ENCODE measurements around the gene JAK1. TPM values are rescaled to one million over a fixed set of nuclear protein-coding genes. Genes with fewer than 3 reads are reported as not detected.
"Not testable (repeated sequence)": the region's sequence is repeated elsewhere in the genome, so short reads cannot be mapped to it uniquely, and the experiment has no call there.

The JAK1 gene
- total RNA-seq, 1 donor from 2014 or later = 152 TPM

- Histone ChIP-seq H3K36me3 (no peaks in the 10 kb centered on the region), H3K9me3 (no peaks in the 10 kb centered on the region), H3K4me3 (no peak overlapping the region), H3K27me3 (no peaks in the 10 kb centered on the region), H3K27ac (no peak overlapping the region), H3K4me1 (no peaks in the 10 kb centered on the region)
- ATAC-seq (no peak), DNase-seq (no peak)
- intact Hi-C loops (cut with DNase I) = loop anchor here (10.0 kb wide), 1 partner anchor 138 kb away; no protein-coding TSS in a partner anchor
- TF ChIP-seq, protein P1, sequence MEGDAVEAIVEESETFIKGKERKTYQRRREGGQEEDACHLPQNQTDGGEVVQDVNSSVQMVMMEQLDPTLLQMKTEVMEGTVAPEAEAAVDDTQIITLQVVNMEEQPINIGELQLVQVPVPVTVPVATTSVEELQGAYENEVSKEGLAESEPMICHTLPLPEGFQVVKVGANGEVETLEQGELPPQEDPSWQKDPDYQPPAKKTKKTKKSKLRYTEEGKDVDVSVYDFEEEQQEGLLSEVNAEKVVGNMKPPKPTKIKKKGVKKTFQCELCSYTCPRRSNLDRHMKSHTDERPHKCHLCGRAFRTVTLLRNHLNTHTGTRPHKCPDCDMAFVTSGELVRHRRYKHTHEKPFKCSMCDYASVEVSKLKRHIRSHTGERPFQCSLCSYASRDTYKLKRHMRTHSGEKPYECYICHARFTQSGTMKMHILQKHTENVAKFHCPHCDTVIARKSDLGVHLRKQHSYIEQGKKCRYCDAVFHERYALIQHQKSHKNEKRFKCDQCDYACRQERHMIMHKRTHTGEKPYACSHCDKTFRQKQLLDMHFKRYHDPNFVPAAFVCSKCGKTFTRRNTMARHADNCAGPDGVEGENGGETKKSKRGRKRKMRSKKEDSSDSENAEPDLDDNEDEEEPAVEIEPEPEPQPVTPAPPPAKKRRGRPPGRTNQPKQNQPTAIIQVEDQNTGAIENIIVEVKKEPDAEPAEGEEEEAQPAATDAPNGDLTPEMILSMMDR (IDR thresholded peaks at IDR 0.05) = no peak
These were observed 143.7 kb downstream of the JAK1 start for GRCh38 chr1:64822621-64823020.

- H3K36me3 ChIP-seq, H3K4me3 ChIP-seq, H3K27ac ChIP-seq, H3K27me3 ChIP-seq, DNase-seq, H3K9me3 ChIP-seq, ATAC-seq, H3K4me1 ChIP-seq: not testable (repeated sequence)
- intact Hi-C loops (cut with DNase I) = loop anchor here (10.0 kb wide), 1 partner anchor 136 kb away; no protein-coding TSS in a partner anchor
These were observed 145.8 kb downstream of the JAK1 start for GRCh38 chr1:64820572-64820971.

- intact Hi-C loops (cut with DNase I); H3K27me3 ChIP-seq; H3K9me3 ChIP-seq; ATAC-seq; H3K36me3 ChIP-seq; H3K4me1 ChIP-seq; DNase-seq; H3K27ac ChIP-seq; H3K4me3 ChIP-seq: not testable (repeated sequence)
These were observed 149.0 kb downstream of the JAK1 start for GRCh38 chr1:64817364-64817763.

- H3K9me3 ChIP-seq = no peaks in the 10 kb centered on the region
- no peak for ATAC-seq
- no peak overlapping the region for H3K27ac ChIP-seq
- H3K4me3 ChIP-seq = no peak overlapping the region
- no peak for DNase-seq
- TF ChIP-seq, protein P1 (IDR thresholded peaks at IDR 0.05) = no peak
- H3K27me3 ChIP-seq = no peaks in the 10 kb centered on the region
- H3K4me1 ChIP-seq = no peaks in the 10 kb centered on the region
- intact Hi-C loops (cut with DNase I) = no loop called here
- H3K36me3 ChIP-seq = no peaks in the 10 kb centered on the region
These were observed 151.9 kb downstream of the JAK1 start for GRCh38 chr1:64814427-64814826.

DNA sequence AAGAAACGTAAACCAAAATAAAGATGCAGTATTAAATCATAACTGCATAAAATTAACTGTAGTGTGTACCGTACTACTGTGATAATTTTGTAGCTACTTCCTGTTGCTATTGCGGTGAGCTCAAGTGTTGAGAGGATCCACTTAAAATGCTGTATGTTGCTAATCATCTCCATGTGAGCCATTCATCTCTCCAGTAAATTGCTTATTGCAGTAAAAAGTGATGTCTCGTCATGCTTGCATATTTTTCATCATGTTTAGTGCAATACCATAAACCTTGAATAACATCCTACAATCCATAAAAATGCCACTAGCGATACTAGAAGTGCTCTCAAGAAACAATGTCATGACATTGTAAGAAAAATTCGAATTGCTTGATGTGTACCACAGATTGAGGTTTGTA lies 155.2 kb downstream of the JAK1 start:
- no peak overlapping the region for H3K4me3 ChIP-seq
- no peaks in the 10 kb centered on the region for H3K27me3 ChIP-seq
- ATAC-seq (no peak), DNase-seq (no peak)
- H3K4me1 ChIP-seq = no peaks in the 10 kb centered on the region
- intact Hi-C loops (cut with DNase I) = no loop called here
- TF ChIP-seq, protein P1 (IDR thresholded peaks at IDR 0.05) = no peak
- no peaks in the 10 kb centered on the region for H3K9me3 ChIP-seq
- no peaks in the 10 kb centered on the region for H3K36me3 ChIP-seq
- H3K27ac ChIP-seq = no peak overlapping the region

GRCh38 chr1:64810001-64810400 lies 156.3 kb downstream of the JAK1 start:
- H3K4me1 ChIP-seq = no peaks in the 10 kb centered on the region
- H3K36me3 ChIP-seq = no peaks in the 10 kb centered on the region
- TF ChIP-seq, protein P1 (IDR thresholded peaks at IDR 0.05) = no peak
- intact Hi-C loops (cut with DNase I) = no loop called here
- H3K4me3 ChIP-seq = no peak overlapping the region
- H3K27me3 ChIP-seq = no peaks in the 10 kb centered on the region
- no peaks in the 10 kb centered on the region for H3K9me3 ChIP-seq
- H3K27ac ChIP-seq = no peak overlapping the region
- ATAC-seq = no peak
- no peak for DNase-seq

DNA sequence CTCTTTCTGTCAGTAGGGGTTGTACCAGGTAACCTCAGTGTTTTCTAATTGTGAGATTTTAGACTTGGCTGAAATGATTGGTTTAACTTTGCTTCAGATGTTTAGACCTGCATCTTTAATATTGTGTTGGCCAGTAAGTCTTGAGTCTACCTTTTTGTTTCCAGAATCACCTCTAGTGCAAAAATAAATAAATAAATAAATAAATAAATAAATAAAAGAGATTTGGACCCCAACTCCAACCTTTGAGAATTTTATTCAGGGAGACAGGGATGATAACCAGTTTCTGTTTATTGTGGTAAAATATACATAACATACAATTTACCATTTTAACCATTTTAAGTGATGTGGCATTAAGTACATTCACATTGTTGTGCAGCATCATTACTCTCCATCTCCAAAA lies 157.0 kb downstream of the JAK1 start:
- Histone ChIP-seq H3K27me3 (no peaks in the 10 kb centered on the region), H3K4me3 (no peak overlapping the region), H3K4me1 (no peaks in the 10 kb centered on the region), H3K27ac (no peak overlapping the region), H3K36me3 (no peaks in the 10 kb centered on the region), H3K9me3 (no peaks in the 10 kb centered on the region)
- intact Hi-C loops (cut with DNase I) = no loop called here
- DNase-seq (no peak), ATAC-seq (no peak)
- TF ChIP-seq, protein P1 (IDR thresholded peaks at IDR 0.05) = no peak
